ENCODE data around the gene EMILIN3. TPM values are rescaled to one million over a fixed set of nuclear protein-coding genes. Genes with fewer than 3 reads are reported as not detected.

Gene EMILIN3
- total RNA-seq, 2 donors from 2014 or later = not detected

Other genes with a start within 250 kb of the EMILIN3 start
- 100 to 1,000 TPM; 177 to 221 TPM for gene PLCG1, start 229.3 kb downstream of the EMILIN3 start, total RNA-seq
- gene ZHX3, start 49.1 kb downstream of the EMILIN3 start, total RNA-seq = 10 to 100 TPM; 10.2 to 11.5 TPM
- 1 to 10 TPM; 2.5 to 2.6 TPM for gene LPIN3, start 26.0 kb downstream of the EMILIN3 start, total RNA-seq